Osteocyte (in vitro differentiated cells): Measurements from ENCODE around the gene CHST15. TPM values are rescaled to one million over a fixed set of nuclear protein-coding genes. Genes with fewer than 3 reads are reported as not detected.
A peak's percentile ranks its signal among the peaks of the same experiment; 100 is the strongest.

Source experiments
- DNase-seq: peaks from one replicate; pipeline ENCODE4 v3.0.0; 2021; ENCODE audit warnings: mixed read lengths; ENCODE audit not compliant: unreplicated experiment; ENCODE audit errors: extremely low spot score
- H3K27ac Mint-ChIP-seq: one replicate; pipeline ENCODE4 v1.8.0; 2021; ENCODE audit warnings: mild to moderate bottlenecking, mixed read lengths; ENCODE audit not compliant: unreplicated experiment
- H3K27me3 Mint-ChIP-seq: one replicate; pipeline ENCODE4 v1.8.0; 2021; ENCODE audit warnings: mixed read lengths; ENCODE audit not compliant: unreplicated experiment
- H3K36me3 Mint-ChIP-seq: one replicate; pipeline ENCODE4 v1.8.0; 2021; ENCODE audit warnings: mixed read lengths; ENCODE audit not compliant: unreplicated experiment
- H3K4me1 Mint-ChIP-seq: one replicate; pipeline ENCODE4 v1.8.0; 2021; ENCODE audit warnings: mixed read lengths; ENCODE audit not compliant: unreplicated experiment
- H3K4me3 Mint-ChIP-seq: one replicate; pipeline ENCODE4 v1.8.0; 2021; ENCODE audit warnings: mild to moderate bottlenecking, moderate library complexity, mixed read lengths; ENCODE audit not compliant: unreplicated experiment
- H3K9me3 Mint-ChIP-seq: one replicate; pipeline ENCODE4 v1.8.0; 2021; ENCODE audit warnings: mixed read lengths; ENCODE audit not compliant: unreplicated experiment
- total RNA-seq: library from RNA; stranded (reverse); gene quantifications from 2 replicates; pipeline ENCODE4 v1.2.1, GENCODE V29; 2021
- TF ChIP-seq, protein P1 (sequence below): fragments of 200-600 bp; sonication (generic); IDR thresholded peaks from 2 replicates; pipeline ENCODE4 v1.5.0; 2021; ENCODE audit warnings: antibody characterized with exemption, mild to moderate bottlenecking, moderate library complexity

CHST15 gene
- total RNA-seq, 1 donor from 2014 or later = 66.3 TPM

DNA sequence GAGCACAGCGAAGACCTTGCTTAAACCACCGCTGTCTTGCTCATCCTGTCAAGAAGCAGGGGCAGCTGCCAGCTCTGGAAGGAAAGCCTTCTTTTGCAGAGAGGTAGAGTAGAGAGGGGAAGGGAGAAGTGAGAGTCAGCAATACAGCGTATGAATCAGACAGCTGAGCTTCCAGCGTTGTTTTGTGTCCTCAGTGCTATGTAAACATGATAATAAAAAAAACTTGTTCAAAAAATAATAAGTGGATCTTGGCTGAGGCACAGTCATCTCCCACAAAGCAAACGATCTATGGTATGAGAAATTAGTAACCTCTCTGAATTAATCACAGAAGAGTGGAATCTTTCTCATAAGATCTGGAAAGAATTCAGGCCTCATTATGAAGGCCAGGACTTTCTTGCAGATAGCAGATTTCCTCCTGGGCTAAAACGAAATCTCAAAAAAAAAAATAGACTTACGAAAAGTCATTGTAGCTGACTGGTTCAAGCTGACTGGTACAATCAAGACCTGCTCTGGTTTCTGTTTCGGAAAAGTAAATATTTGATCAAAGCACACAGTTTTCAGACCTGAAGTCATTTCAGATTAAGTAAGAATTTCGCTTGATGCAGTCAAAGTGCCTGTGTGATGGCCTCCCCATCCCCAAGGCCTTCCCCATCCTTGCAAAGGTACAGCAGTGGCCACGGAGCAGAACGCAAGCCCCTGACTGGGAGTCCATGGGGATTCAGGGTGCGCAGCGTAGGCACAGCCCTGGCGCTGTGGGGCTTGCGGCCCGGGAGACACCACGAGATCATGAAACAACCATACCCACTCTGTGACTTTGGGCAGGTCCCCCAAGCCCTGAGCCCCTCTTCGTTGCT, 29.4 kb downstream of the CHST15 start:
- H3K36me3 Mint-ChIP-seq = peaks cover 16% of the 10 kb centered on the region
- peak overlapping the region; percentile 41 for H3K4me3 Mint-ChIP-seq
- peaks cover 59% of the 10 kb centered on the region for H3K4me1 Mint-ChIP-seq
- TF ChIP-seq, protein P1, sequence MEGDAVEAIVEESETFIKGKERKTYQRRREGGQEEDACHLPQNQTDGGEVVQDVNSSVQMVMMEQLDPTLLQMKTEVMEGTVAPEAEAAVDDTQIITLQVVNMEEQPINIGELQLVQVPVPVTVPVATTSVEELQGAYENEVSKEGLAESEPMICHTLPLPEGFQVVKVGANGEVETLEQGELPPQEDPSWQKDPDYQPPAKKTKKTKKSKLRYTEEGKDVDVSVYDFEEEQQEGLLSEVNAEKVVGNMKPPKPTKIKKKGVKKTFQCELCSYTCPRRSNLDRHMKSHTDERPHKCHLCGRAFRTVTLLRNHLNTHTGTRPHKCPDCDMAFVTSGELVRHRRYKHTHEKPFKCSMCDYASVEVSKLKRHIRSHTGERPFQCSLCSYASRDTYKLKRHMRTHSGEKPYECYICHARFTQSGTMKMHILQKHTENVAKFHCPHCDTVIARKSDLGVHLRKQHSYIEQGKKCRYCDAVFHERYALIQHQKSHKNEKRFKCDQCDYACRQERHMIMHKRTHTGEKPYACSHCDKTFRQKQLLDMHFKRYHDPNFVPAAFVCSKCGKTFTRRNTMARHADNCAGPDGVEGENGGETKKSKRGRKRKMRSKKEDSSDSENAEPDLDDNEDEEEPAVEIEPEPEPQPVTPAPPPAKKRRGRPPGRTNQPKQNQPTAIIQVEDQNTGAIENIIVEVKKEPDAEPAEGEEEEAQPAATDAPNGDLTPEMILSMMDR = no peak
- H3K27ac Mint-ChIP-seq = peak overlapping the region; percentile 82
- H3K9me3 Mint-ChIP-seq = no peaks in the 10 kb centered on the region
- H3K27me3 Mint-ChIP-seq = no peaks in the 10 kb centered on the region
- DNase-seq = no peak

DNA sequence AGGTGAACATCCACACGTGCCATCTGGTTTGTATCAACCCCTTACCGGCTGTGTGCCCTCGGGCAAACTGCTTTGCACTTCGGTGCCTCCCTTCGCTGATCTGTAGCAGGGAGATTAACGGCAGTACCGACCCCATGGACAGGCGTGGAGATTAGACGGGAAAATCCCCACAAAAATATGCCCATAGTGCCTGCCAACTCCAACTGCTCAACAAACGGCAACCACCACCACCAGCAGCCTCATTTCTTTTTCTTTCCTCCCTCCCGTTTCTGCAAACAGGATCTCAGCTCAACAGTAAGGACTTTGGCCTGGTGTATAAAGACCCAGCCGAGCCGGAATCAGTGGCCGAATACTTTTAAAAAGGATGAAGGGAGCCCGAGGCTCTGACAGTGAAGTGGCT, 31.0 kb downstream of the CHST15 start:
- DNase-seq = no peak
- Mint-ChIP-seq H3K27ac (peak overlapping the region; percentile 65), H3K36me3 (peaks cover 19% of the 10 kb centered on the region), H3K9me3 (no peaks in the 10 kb centered on the region), H3K4me3 (no peak overlapping the region), H3K27me3 (no peaks in the 10 kb centered on the region), H3K4me1 (peaks cover 59% of the 10 kb centered on the region)
- TF ChIP-seq, protein P1 = no peak

DNA sequence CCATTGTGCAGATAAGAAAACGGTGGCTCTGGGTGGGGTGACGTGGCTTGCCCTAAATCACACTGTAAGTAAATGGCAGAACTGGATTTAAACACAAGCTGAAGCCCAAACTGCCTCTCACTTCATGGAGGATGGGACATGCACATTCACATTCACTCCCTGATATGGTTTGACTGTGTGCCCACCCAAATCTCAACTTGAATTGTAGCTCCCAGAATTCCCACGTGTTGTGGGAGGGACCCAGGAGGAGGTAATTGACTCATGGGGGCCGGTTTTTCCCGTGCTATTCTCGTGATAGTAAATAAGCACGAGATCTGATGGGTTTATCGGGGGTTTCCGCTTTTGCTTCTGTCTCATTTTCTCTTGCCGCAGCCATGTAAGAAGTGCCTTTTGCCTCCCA, 32.4 kb downstream of the CHST15 start:
- Mint-ChIP-seq H3K4me3 (no peak overlapping the region), H3K27me3 (no peaks in the 10 kb centered on the region), H3K9me3 (no peaks in the 10 kb centered on the region), H3K4me1 (peaks cover 47% of the 10 kb centered on the region), H3K36me3 (peaks cover 21% of the 10 kb centered on the region), H3K27ac (no peak overlapping the region)
- DNase-seq = no peak
- TF ChIP-seq, protein P1 = no peak

- H3K27ac Mint-ChIP-seq = no peak overlapping the region
- no peaks in the 10 kb centered on the region for H3K9me3 Mint-ChIP-seq
- peaks cover 40% of the 10 kb centered on the region for H3K4me1 Mint-ChIP-seq
- H3K27me3 Mint-ChIP-seq = no peaks in the 10 kb centered on the region
- no peak for DNase-seq
- peaks cover 20% of the 10 kb centered on the region for H3K36me3 Mint-ChIP-seq
- TF ChIP-seq, protein P1 = no peak
- H3K4me3 Mint-ChIP-seq = no peak overlapping the region
These were observed 33.2 kb downstream of the CHST15 start for GRCh38 chr10:124060148-124060720.

GRCh38 chr10:124059551-124059950, 33.8 kb downstream of the CHST15 start:
- no peak for DNase-seq

More at GRCh38 chr10:124059551-124059950, 33.8 kb downstream of the CHST15 start:
- peaks cover 33% of the 10 kb centered on the region for H3K4me1 Mint-ChIP-seq
- no peak overlapping the region for H3K4me3 Mint-ChIP-seq
- no peaks in the 10 kb centered on the region for H3K27me3 Mint-ChIP-seq
- H3K36me3 Mint-ChIP-seq = peaks cover 20% of the 10 kb centered on the region
- no peaks in the 10 kb centered on the region for H3K9me3 Mint-ChIP-seq
- no peak overlapping the region for H3K27ac Mint-ChIP-seq
- TF ChIP-seq, protein P1 = no peak
